Measurements from ENCODE around the gene CTDSPL2.

- peak; percentile 73 for TF ChIP-seq CTCF (conservative IDR thresholded peaks at IDR 0.05; ENCODE audit: low read length)
- no peak for TF ChIP-seq EZH2phosphoT487 (IDR thresholded peaks at IDR 0.05; ENCODE audit: borderline replicate concordance)
These were observed 74.4 kb downstream of the CTDSPL2 start for GRCh38 chr15:44501768-44502366.

Data from Loucy (cell line).